Measurements from ENCODE around the gene TIAM1. TPM values are rescaled to one million over a fixed set of nuclear protein-coding genes. Genes with fewer than 3 reads are reported as not detected.

Gene TIAM1
- total and polyA plus RNA-seq, 2 donors from 2014 or later, result 4.6 to 30.0 TPM

GRCh38 chr21:31258073-31258472 is 86.0 kb downstream of the TIAM1 start:
- no peak for FAIRE-seq
- H3K27ac ChIP-seq (ENCODE audit: low read depth in 2 of 2, low read length in 2 of 2), result no peak overlapping the region
- no peak overlapping the region for H3K9ac ChIP-seq (ENCODE audit: low read length in 3 of 3)
- H3K4me3 ChIP-seq (ENCODE audit: low read length in 3 of 3), result no peak overlapping the region
- H3K27me3 ChIP-seq (ENCODE audit: control insufficient read depth, insufficient read depth, low read length), result no peaks in the 10 kb centered on the region
- intact Hi-C loops (cut with DNase I), result no loop called here
- no peaks in the 10 kb centered on the region for H3K9me3 ChIP-seq (ENCODE audit: control insufficient read depth in 2 of 3, insufficient read depth in 1 of 3, low read length in 3 of 3)
- H3K4me1 ChIP-seq (ENCODE audit: control insufficient read depth in 2 of 3, insufficient read depth in 2 of 3, low read depth in 1 of 3, low read length in 3 of 3), result no peaks in the 10 kb centered on the region
- DNase-seq, result no peak
- no peak for TF ChIP-seq CTCF (IDR thresholded peaks at IDR 0.05; ENCODE audit: borderline replicate concordance, extremely low read depth, insufficient read depth)
- H3K36me3 ChIP-seq (ENCODE audit: control insufficient read depth in 2 of 3, insufficient read depth in 3 of 3, low read length in 3 of 3), result no peaks in the 10 kb centered on the region

- Histone ChIP-seq H3K27ac (ENCODE audit: low read depth in 2 of 2, low read length in 2 of 2) (no peak overlapping the region), H3K4me3 (ENCODE audit: low read length in 3 of 3) (no peak overlapping the region), H3K9ac (ENCODE audit: low read length in 3 of 3) (no peak overlapping the region), H3K9me3 (ENCODE audit: control insufficient read depth in 2 of 3, insufficient read depth in 1 of 3, low read length in 3 of 3) (no peaks in the 10 kb centered on the region), H3K4me1 (ENCODE audit: control insufficient read depth in 2 of 3, insufficient read depth in 2 of 3, low read depth in 1 of 3, low read length in 3 of 3) (no peaks in the 10 kb centered on the region), H3K27me3 (ENCODE audit: control insufficient read depth, insufficient read depth, low read length) (no peaks in the 10 kb centered on the region), H3K36me3 (ENCODE audit: control insufficient read depth in 2 of 3, insufficient read depth in 3 of 3, low read length in 3 of 3) (no peaks in the 10 kb centered on the region)
- no peak for DNase-seq
- no peak for FAIRE-seq
- intact Hi-C loops (cut with DNase I), result no loop called here
- no peak for TF ChIP-seq CTCF (IDR thresholded peaks at IDR 0.05; ENCODE audit: borderline replicate concordance, extremely low read depth, insufficient read depth)
These were observed 86.8 kb downstream of the TIAM1 start for GRCh38 chr21:31257265-31257664.

- Histone ChIP-seq H3K4me1 (ENCODE audit: control insufficient read depth in 2 of 3, insufficient read depth in 2 of 3, low read depth in 1 of 3, low read length in 3 of 3) (no peaks in the 10 kb centered on the region), H3K27ac (ENCODE audit: low read depth in 2 of 2, low read length in 2 of 2) (no peak overlapping the region), H3K36me3 (ENCODE audit: control insufficient read depth in 2 of 3, insufficient read depth in 3 of 3, low read length in 3 of 3) (no peaks in the 10 kb centered on the region), H3K4me3 (ENCODE audit: low read length in 3 of 3) (no peak overlapping the region), H3K27me3 (ENCODE audit: control insufficient read depth, insufficient read depth, low read length) (no peaks in the 10 kb centered on the region), H3K9me3 (ENCODE audit: control insufficient read depth in 2 of 3, insufficient read depth in 1 of 3, low read length in 3 of 3) (no peaks in the 10 kb centered on the region), H3K9ac (ENCODE audit: low read length in 3 of 3) (no peak overlapping the region)
- DNase-seq (peak in 1 of 5 donors; percentile 4), FAIRE-seq (no peak)
- no peak for TF ChIP-seq CTCF (IDR thresholded peaks at IDR 0.05; ENCODE audit: borderline replicate concordance, extremely low read depth, insufficient read depth)
- intact Hi-C loops (cut with DNase I), result no loop called here
These were observed 88.2 kb downstream of the TIAM1 start for GRCh38 chr21:31255896-31256295.

GRCh38 chr21:31255036-31255435 is 89.0 kb downstream of the TIAM1 start:
- Histone ChIP-seq H3K27ac (ENCODE audit: low read depth in 2 of 2, low read length in 2 of 2) (no peak overlapping the region), H3K4me1 (ENCODE audit: control insufficient read depth in 2 of 3, insufficient read depth in 2 of 3, low read depth in 1 of 3, low read length in 3 of 3) (no peaks in the 10 kb centered on the region), H3K9me3 (ENCODE audit: control insufficient read depth in 2 of 3, insufficient read depth in 1 of 3, low read length in 3 of 3) (no peaks in the 10 kb centered on the region), H3K27me3 (ENCODE audit: control insufficient read depth, insufficient read depth, low read length) (no peaks in the 10 kb centered on the region), H3K36me3 (ENCODE audit: control insufficient read depth in 2 of 3, insufficient read depth in 3 of 3, low read length in 3 of 3) (no peaks in the 10 kb centered on the region), H3K9ac (ENCODE audit: low read length in 3 of 3) (no peak overlapping the region), H3K4me3 (ENCODE audit: low read length in 3 of 3) (no peak overlapping the region)
- FAIRE-seq (no peak), DNase-seq (no peak)
- no peak for TF ChIP-seq CTCF (IDR thresholded peaks at IDR 0.05; ENCODE audit: borderline replicate concordance, extremely low read depth, insufficient read depth)
- intact Hi-C loops (cut with DNase I), result no loop called here

Data from kidney (tissue), 14 donors.